GM18519 (cell line): ENCODE measurements around the gene SPOCK1.

Experiments used
- ATAC-seq: cut with Tn5 transposase; IDR thresholded peaks from one replicate; pipeline ENCODE4 v1.9.1; 2021; ENCODE audit warnings: mild to moderate bottlenecking, moderate library complexity; ENCODE audit not compliant: unreplicated experiment, low FRiP score

SPOCK1 gene

DNA sequence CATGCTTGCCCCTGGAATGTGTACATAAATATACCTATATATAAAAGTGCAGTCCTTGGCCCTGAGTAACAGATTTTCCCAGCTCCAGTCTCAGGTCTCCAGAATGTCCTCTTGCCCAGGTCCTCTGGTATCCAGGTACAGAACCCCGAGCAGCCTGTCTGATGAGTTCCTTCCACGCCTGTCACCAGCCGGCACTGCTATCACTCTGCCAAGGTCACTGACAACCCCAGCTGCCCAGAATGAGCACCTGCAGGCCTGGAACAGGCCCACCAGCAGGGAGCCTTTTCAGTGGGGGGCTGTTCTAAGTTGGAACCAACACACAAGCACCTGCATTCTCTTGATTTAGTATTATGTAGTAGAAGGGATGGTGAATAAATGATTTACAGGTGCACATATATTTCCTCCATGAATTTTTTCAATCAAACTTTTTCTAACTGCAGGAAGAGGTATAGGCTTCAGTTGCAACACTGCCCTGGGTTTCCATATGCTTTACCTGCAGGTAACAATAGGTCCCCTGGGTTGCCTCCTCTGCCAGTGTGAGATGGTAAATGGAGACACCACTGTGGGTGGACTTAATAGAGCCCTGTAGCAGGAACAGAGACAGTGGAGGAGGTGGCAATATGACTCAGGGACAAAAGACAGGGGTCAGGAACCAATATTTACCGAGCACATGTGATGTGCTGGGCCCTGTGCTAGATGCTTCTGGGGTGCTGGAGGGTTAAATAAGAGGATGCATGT is 291.9 kb downstream of the SPOCK1 start:
- no peak for ATAC-seq

- no peak for ATAC-seq
These were observed 293.0 kb downstream of the SPOCK1 start for GRCh38 chr5:137206030-137206715.

GRCh38 chr5:137205231-137206027 is 293.7 kb downstream of the SPOCK1 start:
- no peak for ATAC-seq

GRCh38 chr5:137203011-137203632 is 296.0 kb downstream of the SPOCK1 start:
- no peak for ATAC-seq

- ATAC-seq = no peak
These were observed 297.2 kb downstream of the SPOCK1 start for GRCh38 chr5:137201876-137202275.

GRCh38 chr5:137200906-137201700 is 298.0 kb downstream of the SPOCK1 start:
- ATAC-seq = no peak

DNA sequence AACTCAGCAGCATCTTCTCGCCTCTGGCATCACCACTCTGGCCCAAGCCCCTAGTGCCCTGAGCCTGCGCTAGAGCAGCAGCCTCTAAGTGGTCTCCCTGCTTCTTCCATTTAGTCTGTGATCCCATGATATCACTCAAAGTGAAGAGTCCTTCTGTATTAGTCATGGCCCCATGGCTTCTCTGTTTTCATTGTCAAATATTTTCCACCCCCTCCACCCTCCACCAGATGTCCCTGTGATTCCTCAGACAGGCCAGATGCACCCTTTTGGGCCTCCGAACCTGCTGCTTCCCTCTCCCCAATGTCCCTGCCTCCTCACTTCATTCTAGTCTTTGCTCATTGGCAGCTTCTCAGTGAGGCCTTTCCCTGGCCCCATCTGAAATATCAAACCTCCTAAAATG is 299.2 kb downstream of the SPOCK1 start:
- ATAC-seq = no peak

GRCh38 chr5:137199201-137199600 is 299.9 kb downstream of the SPOCK1 start:
- no peak for ATAC-seq

GRCh38 chr5:137195483-137195882 is 303.6 kb downstream of the SPOCK1 start:
- ATAC-seq = no peak

GRCh38 chr5:137194300-137194699 is 304.8 kb downstream of the SPOCK1 start:
- ATAC-seq = no peak

GRCh38 chr5:137192293-137192743 is 306.8 kb downstream of the SPOCK1 start:
- ATAC-seq = no peak

- no peak for ATAC-seq
These were observed 307.9 kb downstream of the SPOCK1 start for GRCh38 chr5:137191179-137191578.

DNA sequence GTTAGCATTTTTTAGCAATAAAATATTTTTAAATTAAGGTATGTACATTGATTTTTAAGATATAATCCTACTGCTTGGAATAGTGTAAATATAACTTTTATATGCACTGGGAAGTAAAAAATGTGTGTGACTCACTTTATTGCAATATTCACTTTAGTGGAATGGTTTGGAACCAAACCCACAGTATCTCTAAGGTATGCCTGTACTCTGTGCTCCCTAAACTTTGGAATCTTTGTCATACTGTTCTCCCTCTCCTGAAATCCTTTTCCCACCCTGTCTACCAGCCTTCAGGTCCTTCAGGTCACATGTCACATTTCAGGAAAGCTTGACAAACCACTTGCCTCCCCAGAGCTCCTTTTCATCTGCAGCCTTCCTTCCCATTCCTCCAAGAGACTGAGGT is 308.7 kb downstream of the SPOCK1 start:
- no peak for ATAC-seq

DNA sequence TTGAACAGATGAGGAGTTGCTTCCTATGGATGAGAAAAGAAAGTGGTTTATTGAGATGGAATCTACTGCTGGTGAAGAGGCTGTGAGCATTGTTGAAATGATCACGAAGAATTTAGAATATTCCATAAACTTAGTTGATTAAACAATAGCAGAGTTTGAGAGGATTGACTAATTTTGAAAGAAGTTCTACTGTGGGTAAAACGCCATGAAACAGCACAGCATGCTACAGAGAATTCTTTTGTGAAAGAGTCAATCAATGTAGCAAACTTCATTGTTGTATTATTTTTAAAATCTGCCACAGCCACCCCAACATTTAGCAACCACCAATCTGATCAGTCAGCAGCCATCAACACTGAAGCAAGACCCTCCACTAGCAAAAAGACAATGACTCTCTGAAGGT is 309.1 kb downstream of the SPOCK1 start:
- ATAC-seq = no peak

- no peak for ATAC-seq
These were observed 310.6 kb downstream of the SPOCK1 start for GRCh38 chr5:137188566-137188965.

DNA sequence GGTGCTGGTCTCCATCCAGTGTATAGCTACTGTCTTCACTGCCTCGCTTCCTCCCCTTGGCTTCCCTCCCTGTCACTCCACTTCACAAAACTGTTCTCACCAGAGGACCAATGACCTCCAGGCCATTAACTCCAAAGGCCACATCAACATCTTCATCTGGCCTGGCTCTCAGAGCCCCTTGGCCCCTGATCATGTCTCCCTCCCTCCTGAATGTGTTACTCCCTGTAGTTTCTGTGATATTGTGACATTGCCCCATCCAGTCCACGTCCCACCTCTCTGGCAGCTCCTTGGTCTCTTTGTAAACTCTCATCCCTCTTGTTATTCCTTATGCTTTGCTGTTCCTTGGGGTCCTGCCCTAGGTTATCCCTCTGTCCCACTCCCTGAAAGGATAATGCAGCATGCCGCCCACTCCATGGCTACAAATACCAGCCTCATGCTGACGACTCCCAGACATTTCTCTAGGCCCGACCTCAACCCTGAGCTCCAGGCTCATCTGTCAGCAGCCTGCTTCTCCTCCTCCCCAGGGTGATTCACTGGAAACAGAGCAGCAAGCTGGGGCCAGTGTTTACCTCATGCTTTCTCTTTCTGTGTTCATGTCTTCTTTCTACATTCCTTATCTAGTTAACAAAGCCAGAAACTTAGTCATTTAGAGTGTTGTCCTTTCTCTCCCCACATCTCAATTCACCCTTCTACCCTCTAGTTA is 312.2 kb downstream of the SPOCK1 start:
- no peak for ATAC-seq

DNA sequence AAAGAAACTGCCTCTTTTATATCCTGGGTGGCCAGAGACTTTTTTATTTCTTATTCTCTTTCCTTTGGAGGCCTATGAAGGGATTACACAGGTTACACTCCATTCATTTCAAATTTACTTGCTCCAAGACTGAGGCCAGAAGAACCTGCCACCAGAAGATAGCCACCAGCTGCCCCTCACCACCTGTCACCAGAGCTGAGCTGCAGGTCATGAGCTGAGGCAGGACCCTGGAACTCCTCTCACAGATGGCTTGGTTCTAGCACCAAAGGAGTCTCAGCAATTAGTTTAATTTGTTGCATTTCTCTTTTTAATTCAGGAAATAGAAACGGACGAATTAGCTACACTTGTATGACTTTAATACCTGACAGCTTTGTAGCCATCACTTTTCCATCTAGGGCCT is 313.9 kb downstream of the SPOCK1 start:
- no peak for ATAC-seq

- no peak for ATAC-seq
These were observed 314.4 kb downstream of the SPOCK1 start for GRCh38 chr5:137184734-137185133.

DNA sequence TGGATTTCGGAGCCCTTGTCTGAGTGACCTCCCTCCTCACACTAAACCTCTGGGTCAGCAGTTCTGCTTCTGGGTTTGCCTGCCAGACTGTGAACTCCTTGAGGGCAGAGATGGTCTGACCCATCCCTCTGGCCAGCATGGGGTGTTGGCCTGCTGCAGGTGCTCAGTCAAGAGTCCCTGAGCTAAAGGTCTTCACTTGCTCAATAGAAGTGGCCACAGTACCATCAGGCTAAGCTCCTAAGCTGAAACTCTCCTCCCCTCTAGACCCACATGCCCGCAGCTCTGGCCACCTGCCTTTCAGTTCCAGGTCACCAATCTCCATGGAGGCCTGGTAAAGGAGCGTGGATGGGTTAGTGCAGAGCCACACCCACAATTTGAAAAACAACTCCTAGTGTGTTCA is 316.6 kb downstream of the SPOCK1 start:
- no peak for ATAC-seq
